Fibroblast of skin of right quadriceps (primary cell): ENCODE data around the gene SLIT1.

Experiments
- DNase-seq: peaks from one replicate; pipeline ENCODE4 v3.0.0-alpha.2; 2013

SLIT1 gene

DNA sequence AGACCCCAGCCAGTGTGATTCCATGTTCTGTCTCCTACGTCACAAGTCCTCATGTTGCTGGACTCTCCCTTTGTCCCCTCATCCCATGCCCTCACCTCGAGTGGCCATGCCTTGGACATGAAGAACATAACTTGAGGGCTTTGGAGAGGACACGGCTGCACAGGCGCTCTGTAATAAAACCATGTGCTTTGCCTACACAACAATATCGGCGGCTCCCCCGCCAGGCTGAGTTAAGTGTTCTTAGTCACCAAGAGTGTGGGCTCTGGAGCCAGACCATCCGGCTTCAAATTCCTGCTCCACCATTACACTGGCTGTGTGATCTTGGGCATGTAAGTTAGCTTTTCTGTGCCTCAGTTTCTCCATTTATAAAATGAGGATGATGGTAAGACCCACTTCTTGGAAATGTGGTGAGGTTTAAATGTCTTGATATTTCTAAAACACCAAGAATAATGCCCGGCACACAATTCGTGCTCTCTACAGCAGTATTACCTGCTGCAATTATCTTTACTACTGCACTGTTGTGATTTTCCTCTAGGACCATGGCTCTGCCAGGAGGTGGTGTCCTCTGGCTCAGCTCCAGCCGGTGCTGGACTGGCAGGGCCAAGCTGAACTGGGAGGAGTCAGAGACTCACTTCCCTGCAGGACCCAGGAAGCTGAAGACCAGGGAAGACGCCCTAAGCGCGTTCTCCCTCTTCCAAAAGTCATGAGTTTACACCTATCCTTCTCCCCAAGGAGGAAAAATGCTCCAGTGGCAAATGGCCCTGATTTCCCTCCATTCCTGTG, 15.7 kb downstream of the SLIT1 start:
- no peak for DNase-seq

DNA sequence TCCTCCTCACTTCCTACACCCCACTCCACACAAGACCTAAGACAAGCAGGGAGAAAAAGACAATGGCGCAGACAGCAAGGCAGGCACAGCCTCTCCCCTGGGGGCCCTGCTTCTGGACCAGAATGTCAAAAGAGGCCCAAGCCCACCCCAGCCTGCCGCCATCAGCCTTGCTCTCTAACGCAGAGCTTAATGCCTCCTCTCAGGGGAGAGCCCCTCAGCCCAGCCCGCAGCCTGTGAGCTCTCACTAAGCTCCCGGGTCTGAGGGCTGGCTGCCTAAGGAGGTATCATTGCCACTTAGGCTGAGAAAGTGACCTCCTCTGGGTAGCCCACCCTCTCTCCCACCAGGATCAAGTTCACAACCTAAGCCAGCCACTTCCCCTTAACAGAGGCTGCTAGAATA, 16.7 kb downstream of the SLIT1 start:
- DNase-seq = no peak

- no peak for DNase-seq
These were observed 17.1 kb downstream of the SLIT1 start for GRCh38 chr10:97168645-97169044.

GRCh38 chr10:97165499-97165898, 20.3 kb downstream of the SLIT1 start:
- DNase-seq = no peak

DNA sequence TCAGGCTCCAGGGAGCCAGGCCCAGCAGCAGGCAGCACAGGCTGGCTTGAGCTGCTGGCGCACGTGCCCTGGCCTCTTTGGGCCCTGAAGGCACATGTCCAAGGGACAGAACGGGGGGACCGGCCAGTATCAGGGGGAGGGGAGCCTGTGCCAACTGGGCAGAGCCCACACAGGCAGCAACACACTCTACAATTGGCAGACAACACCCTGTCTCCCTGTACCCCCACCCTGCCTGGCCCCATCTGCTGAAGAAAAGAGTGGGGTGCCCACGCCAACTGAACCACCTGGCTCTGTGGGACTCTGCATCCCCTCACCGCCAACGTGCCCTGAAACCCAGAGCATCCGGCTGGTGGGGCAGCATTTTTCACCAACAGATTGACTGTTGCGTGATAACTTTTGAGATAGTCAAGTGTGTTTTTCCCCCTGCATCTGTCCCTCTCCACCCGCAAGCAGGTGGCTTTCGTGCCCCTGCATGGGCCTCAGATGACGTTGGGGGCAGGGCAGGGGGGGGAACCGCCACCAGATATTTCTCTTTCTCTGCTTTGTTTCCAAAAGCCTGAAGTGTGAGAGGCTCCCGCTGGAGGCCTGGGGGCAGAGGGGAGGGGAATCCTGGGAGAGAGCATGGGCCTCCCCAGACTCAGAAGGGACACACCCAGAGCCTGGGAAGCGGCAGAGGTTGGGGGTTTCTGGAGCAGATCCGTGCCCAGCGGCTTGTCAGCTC, 21.8 kb downstream of the SLIT1 start:
- no peak for DNase-seq

- DNase-seq = no peak
These were observed 22.6 kb downstream of the SLIT1 start for GRCh38 chr10:97163181-97163580.

DNA sequence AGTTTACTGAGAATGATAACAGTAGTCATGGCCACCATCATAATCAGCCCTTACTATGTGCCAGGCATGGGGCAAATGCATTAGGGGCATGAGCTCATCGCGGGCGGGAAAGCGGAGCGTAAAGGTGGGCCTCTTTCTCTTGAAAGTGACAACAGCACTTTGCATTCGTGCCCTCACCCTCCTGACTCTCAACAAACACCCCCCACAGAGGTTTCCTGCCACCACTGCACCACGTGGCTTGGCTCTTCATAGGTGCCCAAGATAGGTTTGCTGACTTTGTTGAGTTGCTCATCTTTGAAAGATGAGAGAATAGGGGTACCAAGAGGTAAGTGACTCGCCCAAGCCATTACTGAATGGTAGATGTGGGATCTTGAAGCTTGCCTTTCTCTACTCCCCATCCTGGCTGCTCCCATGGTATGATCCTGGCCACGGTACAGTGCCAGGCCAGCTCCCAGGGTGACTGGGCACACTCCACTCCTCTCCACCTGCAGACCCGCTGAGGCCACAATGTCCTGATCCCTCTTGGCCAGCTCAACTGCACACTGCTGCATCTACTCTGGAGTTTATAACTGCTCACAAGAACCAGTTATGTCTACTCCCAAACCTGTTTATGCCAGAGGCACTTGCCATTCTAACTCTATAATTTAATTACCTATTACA, 26.0 kb downstream of the SLIT1 start:
- DNase-seq = no peak

DNA sequence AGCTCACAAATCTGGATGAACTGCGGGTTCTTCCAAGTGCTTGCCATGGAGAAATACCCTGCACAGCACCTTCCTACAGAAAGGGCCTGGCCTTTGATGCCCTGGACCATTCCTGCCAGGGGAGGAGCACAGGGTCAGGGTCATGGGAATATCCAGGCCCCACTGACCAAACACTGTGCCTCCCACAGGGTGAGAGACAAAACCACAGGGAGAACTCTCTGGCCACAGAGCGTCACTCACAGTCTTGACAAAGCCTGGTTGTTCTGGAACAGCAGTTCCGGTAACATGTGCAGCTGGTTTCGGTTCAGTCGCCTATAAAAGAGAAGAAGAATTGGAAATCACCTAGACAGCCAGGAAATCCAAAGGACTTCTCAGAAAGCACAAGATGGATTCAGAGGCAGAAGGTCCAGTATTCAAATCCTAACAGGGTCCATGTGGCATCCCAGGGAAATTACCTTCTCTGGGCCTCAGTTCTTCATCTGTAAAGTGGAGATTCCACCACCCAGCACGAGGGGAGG, 28.1 kb downstream of the SLIT1 start:
- DNase-seq = no peak

DNA sequence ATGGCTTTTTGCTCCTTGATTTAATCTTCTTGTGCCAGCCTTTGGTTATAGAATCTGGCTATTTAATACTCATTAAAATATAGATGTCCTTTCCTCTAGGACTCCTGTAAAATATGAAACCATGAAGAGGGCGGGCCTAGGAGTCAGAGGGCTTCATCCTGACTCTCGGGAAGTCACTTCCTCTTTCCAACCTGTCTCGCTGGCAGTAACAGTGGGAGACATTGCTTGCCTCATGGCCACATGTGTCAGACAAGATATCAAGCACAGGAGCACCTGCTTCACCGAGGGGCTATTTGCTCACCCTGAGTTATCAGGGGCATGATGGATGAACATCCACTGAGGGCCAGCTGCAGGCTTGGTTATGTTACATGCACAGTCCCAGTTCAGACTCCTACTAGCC, 31.0 kb downstream of the SLIT1 start:
- DNase-seq = no peak

DNA sequence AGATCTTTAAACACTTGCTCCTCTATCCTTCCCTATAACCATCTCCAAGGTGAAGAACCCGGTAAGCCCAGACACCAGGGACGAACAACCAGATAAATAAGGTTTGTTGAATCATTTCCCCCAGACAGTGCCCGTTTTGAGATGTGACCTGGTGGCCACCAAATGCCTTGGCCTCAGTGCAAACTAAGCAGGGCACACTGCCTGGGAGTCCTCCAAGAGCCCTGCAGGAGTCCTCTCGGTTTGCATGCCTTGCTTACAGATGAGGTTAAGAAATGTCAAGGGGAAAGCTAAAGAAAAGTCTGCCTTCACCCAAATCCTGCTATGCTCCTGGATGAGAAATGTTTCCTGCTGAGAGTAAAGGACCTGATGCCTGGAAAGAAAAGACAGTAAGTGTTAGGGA, 31.6 kb downstream of the SLIT1 start:
- no peak for DNase-seq

GRCh38 chr10:97153270-97153850, 32.4 kb downstream of the SLIT1 start:
- no peak for DNase-seq

GRCh38 chr10:97151307-97151914, 34.3 kb downstream of the SLIT1 start:
- no peak for DNase-seq

DNA sequence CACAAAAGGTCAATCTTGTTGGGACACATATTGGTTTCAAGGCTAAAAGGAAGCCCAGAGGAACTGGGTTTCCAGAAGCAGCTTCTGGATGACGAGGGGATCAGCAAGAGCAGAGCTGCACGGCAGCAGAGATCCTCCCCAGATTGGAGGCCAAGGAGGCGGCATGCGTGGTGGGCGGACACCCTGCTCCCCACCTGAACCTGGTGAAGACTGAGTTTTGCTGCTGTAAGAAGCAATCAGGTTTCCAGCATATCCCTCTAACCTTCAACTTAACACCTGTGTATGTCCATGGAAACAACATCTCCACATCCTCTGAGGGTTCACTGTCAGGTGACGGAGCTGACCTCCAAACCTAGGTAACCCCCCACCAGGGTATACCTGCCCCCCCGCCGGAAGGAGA, 35.1 kb downstream of the SLIT1 start:
- no peak for DNase-seq

DNA sequence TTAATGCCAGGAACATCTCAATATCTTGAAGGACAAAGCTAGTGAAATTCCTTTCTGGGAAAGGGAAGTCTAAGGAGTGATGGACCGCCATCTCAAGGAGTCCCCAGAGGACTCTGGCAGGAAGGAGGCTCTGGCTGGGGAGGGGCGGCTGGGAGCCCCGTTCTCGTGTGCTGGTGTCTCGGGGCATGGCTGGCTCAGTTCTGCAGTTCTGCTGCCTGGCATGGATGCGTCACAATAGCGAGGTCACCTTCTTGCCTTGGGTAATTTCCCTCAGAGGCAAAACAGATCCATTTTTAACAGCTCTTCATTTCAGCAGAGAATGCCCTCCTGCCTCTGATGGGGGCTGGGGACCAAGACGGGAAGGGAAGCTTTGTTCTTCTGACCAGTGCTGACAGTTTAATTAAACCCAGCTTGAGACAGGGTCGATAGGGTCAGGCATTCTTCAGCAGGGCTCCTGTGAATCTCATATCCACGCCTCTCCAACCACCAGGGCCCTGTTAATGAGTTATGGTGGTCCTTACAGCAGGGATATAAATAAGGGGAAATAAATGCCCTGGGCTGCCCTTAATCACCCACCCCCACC, 35.7 kb downstream of the SLIT1 start:
- DNase-seq = no peak

DNA sequence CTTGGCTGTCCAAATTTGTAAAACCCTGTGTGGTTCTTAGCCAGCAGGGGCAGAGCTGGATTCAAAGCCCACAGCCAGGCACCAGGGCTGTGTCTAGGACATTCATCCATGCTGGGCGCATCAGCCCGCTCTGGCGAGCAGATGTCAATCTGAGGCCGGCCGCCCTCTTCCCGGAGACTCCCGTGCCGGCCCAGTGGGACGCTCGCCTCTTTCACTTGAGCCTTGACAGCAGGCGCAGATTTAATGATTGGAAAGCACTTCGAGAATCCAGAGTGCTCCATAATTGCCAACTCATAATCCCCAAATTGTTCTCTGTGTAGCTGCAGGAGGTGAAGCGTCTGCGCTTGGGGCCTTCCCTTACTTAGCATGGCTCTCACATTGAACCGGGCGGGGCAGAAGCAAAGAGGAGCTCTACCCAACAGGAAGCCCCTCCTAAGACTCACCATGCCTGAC, 36.7 kb downstream of the SLIT1 start:
- DNase-seq = no peak

GRCh38 chr10:97144297-97144696, 41.5 kb downstream of the SLIT1 start:
- no peak for DNase-seq

DNA sequence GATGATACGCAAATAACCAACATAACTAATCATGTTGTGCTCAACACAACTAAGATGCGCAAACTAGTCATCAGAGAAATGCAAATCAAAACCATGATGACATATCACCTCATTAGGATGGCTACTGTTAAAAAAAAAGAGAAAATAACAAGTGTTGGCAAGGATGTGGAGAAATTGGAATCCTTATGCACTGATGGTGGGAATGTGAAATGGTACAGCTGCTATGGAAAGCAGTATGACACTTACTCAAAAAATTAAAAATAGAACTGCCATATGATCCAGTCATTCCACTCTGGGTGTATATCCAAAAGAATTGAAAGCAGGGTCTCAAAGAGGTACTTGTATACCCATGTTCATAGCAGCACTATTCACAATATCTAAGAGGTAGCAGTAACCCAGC, 42.9 kb downstream of the SLIT1 start:
- DNase-seq = no peak

- DNase-seq = no peak
These were observed 44.6 kb downstream of the SLIT1 start for GRCh38 chr10:97140902-97141745.

DNA sequence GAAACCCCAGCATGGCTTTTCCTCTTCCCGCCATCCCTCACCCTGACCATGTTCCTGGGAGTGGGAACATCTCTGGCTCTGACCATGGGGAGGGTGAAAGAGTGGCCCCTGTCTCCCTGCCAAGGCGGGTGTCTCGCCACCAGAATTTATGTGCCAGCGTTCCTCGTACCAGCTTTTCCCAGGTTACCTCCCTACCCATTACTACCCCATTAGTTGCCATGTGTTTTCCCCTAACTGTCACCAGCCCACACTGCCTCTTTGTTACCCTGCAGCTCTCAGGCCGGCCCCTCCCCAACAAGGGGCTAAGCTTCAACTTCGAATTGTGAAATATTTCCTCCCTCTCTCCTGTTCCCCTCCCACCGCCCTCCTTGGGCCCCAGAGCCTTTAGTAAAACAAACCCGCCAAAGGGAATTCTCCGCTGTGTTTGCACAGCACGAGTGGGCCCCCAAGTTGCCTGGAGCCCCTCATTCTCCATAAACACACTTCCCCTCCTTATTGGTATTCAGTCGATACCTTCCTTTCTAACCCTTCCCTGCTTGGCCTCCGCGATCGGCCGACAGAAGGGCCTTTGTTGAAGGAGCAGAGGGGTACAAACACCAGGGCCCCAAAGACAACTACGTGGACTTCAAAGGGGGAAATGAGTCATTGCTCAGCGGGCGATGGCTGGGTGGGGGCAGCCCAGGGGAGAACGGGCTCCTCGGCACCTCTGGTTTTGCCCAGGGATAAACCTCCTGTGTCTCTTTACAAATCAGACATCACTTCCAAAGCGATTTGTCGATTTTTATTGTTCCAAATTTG, 45.5 kb downstream of the SLIT1 start:
- no peak for DNase-seq

DNA sequence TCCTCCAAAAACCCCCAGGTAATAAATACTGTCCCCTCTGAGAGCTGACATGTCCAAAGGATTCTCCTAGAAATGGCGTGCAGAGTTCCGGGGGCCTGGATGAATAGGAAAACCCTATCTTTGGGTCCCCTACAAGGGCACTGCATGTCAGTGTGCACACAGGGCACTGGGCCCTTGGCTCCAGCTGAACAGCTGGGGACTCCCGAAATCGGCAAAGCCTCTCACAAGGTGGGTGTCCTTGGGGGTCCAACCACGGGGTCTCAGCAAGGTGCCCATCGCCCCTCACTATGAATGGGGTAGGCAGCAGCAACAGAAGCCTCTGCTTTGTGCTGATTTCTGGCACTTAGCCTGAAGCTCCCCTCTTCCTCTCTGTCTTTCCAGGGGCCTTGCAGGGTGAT, 46.1 kb downstream of the SLIT1 start:
- DNase-seq = no peak

GRCh38 chr10:97138846-97139245, 46.9 kb downstream of the SLIT1 start:
- DNase-seq = no peak
